Left ventricle myocardium inferior (tissue), 1 donor: ENCODE data around the gene CUL1. TPM values are rescaled to one million over a fixed set of nuclear protein-coding genes. Genes with fewer than 3 reads are reported as not detected.

Experiments
- DNase-seq: peaks from one replicate; pipeline ENCODE4 v3.0.0-alpha.2; 2020
- H3K27ac ChIP-seq: fragments of 200-600 bp; replicated peaks from 2 replicates; pipeline ENCODE4 v1.8.0; 2021
- H3K27me3 ChIP-seq: fragments of 200-600 bp; 2 replicates; pipeline ENCODE4 v1.8.0; 2021; ENCODE audit warnings: low read depth
- H3K36me3 ChIP-seq: fragments of 200-600 bp; 2 replicates; pipeline ENCODE4 v1.8.0; 2021
- H3K4me1 ChIP-seq: fragments of 200-600 bp; 2 replicates; pipeline ENCODE4 v1.8.0; 2021
- H3K4me3 ChIP-seq: fragments of 200-600 bp; 2 replicates; pipeline ENCODE4 v1.8.0; 2021; ENCODE audit warnings: mild to moderate bottlenecking, moderate library complexity
- H3K9me3 ChIP-seq: fragments of 200-600 bp; replicated peaks from 2 replicates; pipeline ENCODE4 v1.8.0; 2021
- intact Hi-C: fragments of 100-400 bp; cut with micrococcal nuclease; formaldehyde crosslinking; loops from one replicate; pipeline ENCODE4 v1.11.0; 2022
- total RNA-seq: library from RNA; stranded (reverse); fragmentation: NEBNext Ultra II Directional; extraction: Animal tissue kit (Norgen Biotek cat#: 25700); gene quantifications from one replicate; pipeline ENCODE4 v1.2.1, GENCODE V29; 2021
- TF ChIP-seq, protein P1 (sequence below): fragments of 200-600 bp; IDR thresholded peaks from 2 replicates; pipeline ENCODE4 v1.8.0; 2021; ENCODE audit warnings: antibody characterized with exemption, mild to moderate bottlenecking, borderline replicate concordance
- donor health status: DM: no; HTN: yes; CAD: no; lungs with severe emphysema.

Gene CUL1
- total RNA-seq, 1 donor from 2014 or later: 48.2 TPM

DNA sequence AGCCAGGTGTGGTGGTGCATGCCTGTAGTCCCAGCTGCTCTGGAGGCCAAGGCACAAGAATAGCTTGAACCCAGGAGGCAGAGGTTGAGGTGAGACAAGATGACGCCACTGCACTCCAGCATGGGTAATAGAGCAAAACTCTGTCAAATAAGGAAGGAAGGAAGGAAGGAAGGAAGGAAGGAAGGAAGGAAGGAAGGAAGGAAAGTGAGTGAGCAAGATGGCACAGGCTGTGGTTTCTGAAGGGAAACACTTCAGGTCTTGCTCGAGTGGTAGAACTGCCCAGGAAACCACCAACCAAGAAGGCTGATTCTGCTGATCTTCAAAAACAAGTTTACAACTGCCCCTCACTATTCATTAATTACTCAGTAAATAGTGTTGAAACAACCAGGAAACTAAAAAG is 140.2 kb downstream of the CUL1 start:
- no peaks in the 10 kb centered on the region for H3K27me3 ChIP-seq
- H3K36me3 ChIP-seq: no peaks in the 10 kb centered on the region
- no peaks in the 10 kb centered on the region for H3K4me1 ChIP-seq
- H3K27ac ChIP-seq: no peak overlapping the region
- TF ChIP-seq, protein P1, sequence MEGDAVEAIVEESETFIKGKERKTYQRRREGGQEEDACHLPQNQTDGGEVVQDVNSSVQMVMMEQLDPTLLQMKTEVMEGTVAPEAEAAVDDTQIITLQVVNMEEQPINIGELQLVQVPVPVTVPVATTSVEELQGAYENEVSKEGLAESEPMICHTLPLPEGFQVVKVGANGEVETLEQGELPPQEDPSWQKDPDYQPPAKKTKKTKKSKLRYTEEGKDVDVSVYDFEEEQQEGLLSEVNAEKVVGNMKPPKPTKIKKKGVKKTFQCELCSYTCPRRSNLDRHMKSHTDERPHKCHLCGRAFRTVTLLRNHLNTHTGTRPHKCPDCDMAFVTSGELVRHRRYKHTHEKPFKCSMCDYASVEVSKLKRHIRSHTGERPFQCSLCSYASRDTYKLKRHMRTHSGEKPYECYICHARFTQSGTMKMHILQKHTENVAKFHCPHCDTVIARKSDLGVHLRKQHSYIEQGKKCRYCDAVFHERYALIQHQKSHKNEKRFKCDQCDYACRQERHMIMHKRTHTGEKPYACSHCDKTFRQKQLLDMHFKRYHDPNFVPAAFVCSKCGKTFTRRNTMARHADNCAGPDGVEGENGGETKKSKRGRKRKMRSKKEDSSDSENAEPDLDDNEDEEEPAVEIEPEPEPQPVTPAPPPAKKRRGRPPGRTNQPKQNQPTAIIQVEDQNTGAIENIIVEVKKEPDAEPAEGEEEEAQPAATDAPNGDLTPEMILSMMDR: no peak
- no peaks in the 10 kb centered on the region for H3K9me3 ChIP-seq
- H3K4me3 ChIP-seq: no peak overlapping the region
- intact Hi-C loops: no loop called here
- DNase-seq: no peak

DNA sequence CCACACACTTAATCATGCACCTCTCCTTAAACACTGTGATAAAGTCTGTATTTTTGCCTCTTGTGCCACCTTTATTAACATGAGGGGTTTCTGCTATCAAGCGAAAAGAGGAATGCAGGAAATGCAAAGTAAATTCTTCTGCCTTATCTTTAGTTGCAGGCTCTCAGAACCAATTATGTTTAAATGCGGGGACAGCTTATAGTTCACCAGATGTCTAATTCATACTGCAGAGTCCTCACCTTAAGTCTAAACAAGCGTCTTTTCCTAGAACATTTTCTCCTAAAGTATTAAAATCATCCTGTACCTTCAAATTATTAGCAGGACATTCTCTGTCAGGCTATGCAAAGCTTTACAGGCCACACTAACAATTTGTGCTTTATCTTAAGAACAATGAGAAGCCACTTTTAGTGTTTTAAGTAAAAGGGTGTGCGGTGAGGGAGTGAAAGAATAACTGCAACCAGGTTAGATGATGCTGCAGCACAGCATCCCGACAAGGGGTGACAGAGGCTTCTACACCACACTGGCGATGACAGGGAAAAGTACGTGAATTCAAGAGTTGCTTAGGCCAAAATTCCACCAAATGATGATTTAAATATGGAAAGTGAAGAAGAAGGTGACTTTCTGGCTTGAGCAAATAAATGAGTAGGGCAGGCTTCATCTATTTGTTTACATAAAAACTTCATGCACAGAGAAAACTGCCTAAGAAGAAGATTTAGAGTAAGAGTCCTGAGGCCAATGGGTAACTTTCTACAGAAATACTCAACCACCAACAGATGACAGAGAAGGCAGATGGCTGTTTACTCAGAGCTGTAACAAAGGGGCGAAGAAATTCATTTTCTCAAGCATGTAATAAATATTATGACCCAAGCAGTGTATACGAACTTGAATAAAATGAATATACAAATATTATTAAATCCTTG is 149.4 kb downstream of the CUL1 start:
- intact Hi-C loops: no loop called here
- Histone ChIP-seq H3K9me3 (no peaks in the 10 kb centered on the region), H3K27me3 (no peaks in the 10 kb centered on the region)

DNA sequence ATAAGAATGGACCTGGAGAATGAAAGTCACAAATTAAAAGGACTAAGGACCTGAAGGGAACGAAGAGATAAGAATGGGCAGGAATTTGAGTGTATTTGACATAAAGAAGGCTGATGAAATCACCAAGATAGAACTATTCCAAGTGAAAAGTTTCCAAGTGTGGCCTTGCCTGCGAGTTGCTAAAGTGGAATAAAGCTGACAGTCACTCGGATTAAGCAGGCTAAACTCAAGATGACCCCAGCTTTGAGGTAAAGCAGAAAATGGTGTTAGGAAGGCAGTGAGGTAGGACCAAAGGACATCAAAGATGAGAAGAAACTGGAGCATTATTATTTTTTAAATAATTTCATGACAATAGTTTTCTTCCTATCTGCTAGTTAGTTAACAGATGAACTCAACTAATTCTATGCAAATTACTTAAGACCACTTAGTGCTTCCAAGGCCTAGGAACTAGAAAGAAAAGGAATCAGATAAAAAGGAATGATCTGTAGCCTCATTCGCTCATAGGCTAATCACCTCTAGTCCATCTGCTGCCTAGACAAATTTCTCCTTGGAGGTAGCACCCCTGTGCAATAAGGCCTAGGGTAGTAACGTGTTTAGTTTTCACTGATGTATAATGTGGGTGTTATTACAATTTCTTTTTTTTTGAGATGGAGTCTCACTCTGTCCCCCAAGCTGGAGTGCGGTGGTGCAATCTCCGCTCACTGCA is 150.8 kb downstream of the CUL1 start:
- H3K4me3 ChIP-seq: no peak overlapping the region
- H3K4me1 ChIP-seq: no peaks in the 10 kb centered on the region
- no peak overlapping the region for H3K27ac ChIP-seq
- H3K9me3 ChIP-seq: no peaks in the 10 kb centered on the region
- intact Hi-C loops: no loop called here
- H3K36me3 ChIP-seq: no peaks in the 10 kb centered on the region
- H3K27me3 ChIP-seq: no peaks in the 10 kb centered on the region
- TF ChIP-seq, protein P1: no peak
- DNase-seq: no peak

More for the DNA sequence above, 149.4 kb downstream of the CUL1 start:
- H3K4me3 ChIP-seq: no peak overlapping the region
- TF ChIP-seq, protein P1: no peak
- DNase-seq: no peak
- H3K36me3 ChIP-seq: no peaks in the 10 kb centered on the region
- no peaks in the 10 kb centered on the region for H3K4me1 ChIP-seq
- no peak overlapping the region for H3K27ac ChIP-seq

DNA sequence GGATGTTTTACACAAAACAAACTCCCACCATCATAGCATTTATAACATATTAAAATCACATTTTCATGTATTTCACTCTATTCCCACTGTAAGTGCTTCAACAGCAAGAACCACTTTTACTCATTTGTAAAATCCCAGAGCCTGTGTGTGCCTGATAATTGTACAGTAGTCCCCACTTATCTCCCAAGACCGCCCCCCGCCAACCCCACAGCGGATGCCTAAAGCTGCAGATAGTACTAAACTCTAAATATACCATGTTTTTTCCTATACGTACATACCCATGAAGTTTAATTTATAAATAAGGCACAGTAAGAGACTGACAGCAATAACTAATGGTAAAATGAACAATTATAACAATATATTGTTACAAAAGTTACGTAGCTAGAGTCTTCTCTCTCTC is 151.9 kb downstream of the CUL1 start:
- DNase-seq: no peak
- Histone ChIP-seq H3K9me3 (no peaks in the 10 kb centered on the region), H3K27ac (no peak overlapping the region), H3K36me3 (no peaks in the 10 kb centered on the region), H3K27me3 (no peaks in the 10 kb centered on the region), H3K4me1 (no peaks in the 10 kb centered on the region), H3K4me3 (no peak overlapping the region)
- intact Hi-C loops: no loop called here
- TF ChIP-seq, protein P1: no peak

Other genes with a start within 250 kb of the CUL1 start
- not detected for gene C7orf33, start 108.1 kb upstream of the CUL1 start, total RNA-seq
- 0.99 TPM for gene EZH2, start 185.4 kb downstream of the CUL1 start, total RNA-seq